Kidney epithelial cell (primary cell): ENCODE results near the gene EMSY. TPM values are rescaled to one million over a fixed set of nuclear protein-coding genes. Genes with fewer than 3 reads are reported as not detected.

Experiments
- DNase-seq: peaks from one replicate; pipeline ENCODE4 v3.0.0-alpha.2; 2010; ENCODE audit warnings: low read depth
- H3K27me3 ChIP-seq: 2 replicates; pipeline ENCODE4 v1.6.0; 2011; ENCODE audit warnings: low read length; ENCODE audit not compliant: control insufficient read depth, insufficient read depth
- H3K36me3 ChIP-seq: 2 replicates; pipeline ENCODE4 v1.5.1; 2011; ENCODE audit warnings: low read length; ENCODE audit not compliant: control insufficient read depth, insufficient read depth
- H3K4me3 ChIP-seq: 2 replicates; pipeline ENCODE4 v1.5.1; 2011; ENCODE audit warnings: low read depth, mild to moderate bottlenecking, control low read depth, low read length
- CTCF ChIP-seq: IDR thresholded peaks from 2 replicates; pipeline ENCODE4 v1.5.1; 2011; ENCODE audit warnings: mild to moderate bottlenecking, moderate library complexity, low read length, control low read depth, inconsistent platforms; ENCODE audit not compliant: insufficient read depth, poor library complexity, severe bottlenecking
- total RNA-seq: library from RNA; depleted of rRNA; stranded (reverse); fragments of >200 nt; gene quantifications from 2 replicates; pipeline ENCODE4 v1.2.3, GENCODE V29; 2015

Gene EMSY
- total RNA-seq, 1 donor from 2014 or later = 15.2 TPM

DNA sequence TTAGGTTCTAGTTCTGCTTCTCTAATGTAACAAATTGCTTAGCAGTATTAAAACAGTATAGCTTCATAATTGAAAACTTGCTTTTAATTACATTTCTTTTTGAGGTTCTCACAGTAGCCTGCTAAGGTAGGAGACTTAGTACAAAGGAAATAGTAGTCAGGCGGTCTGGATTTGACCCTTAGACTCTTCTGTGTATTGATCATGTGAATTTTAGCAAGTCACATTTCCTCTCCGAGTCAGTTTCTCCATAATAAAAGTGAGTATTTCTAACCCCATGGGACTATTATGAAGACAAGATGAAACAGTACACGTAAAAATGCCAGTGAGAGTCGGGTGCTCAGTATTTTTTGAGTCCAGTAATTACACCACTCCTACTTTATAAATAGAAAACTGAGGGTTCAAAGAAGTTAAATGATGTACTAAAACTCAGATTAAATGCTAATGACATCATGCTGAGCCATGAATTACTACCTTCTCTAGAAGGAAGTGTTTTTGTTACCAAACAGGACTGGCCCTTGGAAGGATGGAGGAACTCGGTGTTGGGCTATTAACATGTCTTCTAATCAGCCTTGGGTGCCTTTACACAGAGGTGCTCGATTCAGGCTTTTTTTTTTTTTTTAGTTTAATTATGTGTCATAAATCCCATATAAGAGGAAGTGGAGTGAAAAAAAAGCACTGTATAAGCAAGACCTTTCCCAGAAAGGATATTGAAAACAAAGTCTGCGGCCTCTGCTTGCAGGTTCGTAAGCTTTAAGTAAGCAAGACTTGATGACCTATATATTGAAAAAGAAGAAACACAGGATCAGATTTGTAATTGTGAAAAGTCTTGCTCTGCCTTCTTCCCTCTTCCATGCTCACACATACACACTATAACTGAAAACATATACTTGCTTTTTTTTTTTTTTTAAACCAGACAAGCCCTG, 109.0 kb downstream of the EMSY start:
- no peak for DNase-seq
- no peak for TF ChIP-seq CTCF
- H3K27me3 ChIP-seq = no peaks in the 10 kb centered on the region
- H3K4me3 ChIP-seq = no peak overlapping the region
- no peaks in the 10 kb centered on the region for H3K36me3 ChIP-seq

GRCh38 chr11:76554767-76555166, 109.9 kb downstream of the EMSY start:
- no peak for TF ChIP-seq CTCF
- Histone ChIP-seq H3K27me3 (no peaks in the 10 kb centered on the region), H3K36me3 (no peaks in the 10 kb centered on the region), H3K4me3 (no peak overlapping the region)
- no peak for DNase-seq

GRCh38 chr11:76557466-76557865, 112.6 kb downstream of the EMSY start:
- Histone ChIP-seq H3K36me3 (no peaks in the 10 kb centered on the region), H3K27me3 (no peaks in the 10 kb centered on the region), H3K4me3 (no peak overlapping the region)
- no peak for TF ChIP-seq CTCF
- no peak for DNase-seq

- Histone ChIP-seq H3K27me3 (no peaks in the 10 kb centered on the region), H3K36me3 (no peaks in the 10 kb centered on the region), H3K4me3 (no peak overlapping the region)
- no peak for DNase-seq
- TF ChIP-seq CTCF = no peak
Observed at GRCh38 chr11:76558473-76558872, 113.7 kb downstream of the EMSY start.

GRCh38 chr11:76558891-76559290, 114.1 kb downstream of the EMSY start:
- no peaks in the 10 kb centered on the region for H3K27me3 ChIP-seq
- no peaks in the 10 kb centered on the region for H3K36me3 ChIP-seq
- no peak for DNase-seq
- TF ChIP-seq CTCF = no peak
- H3K4me3 ChIP-seq = no peak overlapping the region

- Histone ChIP-seq H3K4me3 (no peak overlapping the region), H3K27me3 (no peaks in the 10 kb centered on the region), H3K36me3 (no peaks in the 10 kb centered on the region)
- DNase-seq = no peak
- no peak for TF ChIP-seq CTCF
Observed at GRCh38 chr11:76559346-76559745, 114.5 kb downstream of the EMSY start.
